ENCODE data around the gene EEIG1. TPM values are rescaled to one million over a fixed set of nuclear protein-coding genes. Genes with fewer than 3 reads are reported as not detected.

The EEIG1 gene
- total RNA-seq, 1 experiment from 2014 or later: 52.3 TPM

GRCh38 chr9:127991757-127992274, 11.0 kb upstream of the EEIG1 start:
- Histone ChIP-seq H3T11ph (ENCODE audit: low read length) (no peak overlapping the region), H2BK20ac (ENCODE audit: low read depth, low read length, poor library complexity, severe bottlenecking) (no peak overlapping the region), H3K79me1 (ENCODE audit: insufficient read depth, low read depth, low read length, poor library complexity, severe bottlenecking) (no peaks in the 10 kb centered on the region), H2AK5ac (ENCODE audit: insufficient read length, low read length) (no peak overlapping the region), H4K91ac (ENCODE audit: insufficient read length, low read depth, low read length) (no peak overlapping the region), H3K4me1 (ENCODE audit: insufficient read depth, low read length) (no peaks in the 10 kb centered on the region), H3K4me2 (ENCODE audit: insufficient read depth, insufficient read length, low read length) (no peak overlapping the region), H3K14ac (ENCODE audit: insufficient read depth, low read length) (no peak overlapping the region), H4K5ac (ENCODE audit: insufficient read length, low read depth, low read length) (no peak overlapping the region), H2BK120ac (ENCODE audit: low read depth, low read length, poor library complexity, severe bottlenecking) (no peak overlapping the region), H3K79me2 (ENCODE audit: insufficient read depth, low read length) (no peaks in the 10 kb centered on the region), H2AFZ (ENCODE audit: low read length) (no peak overlapping the region), H4K20me1 (ENCODE audit: control insufficient read depth, insufficient read depth, insufficient read length) (no peaks in the 10 kb centered on the region), H2BK15ac (ENCODE audit: low read depth, low read length) (no peak overlapping the region), H2BK5ac (ENCODE audit: insufficient read length, low read length) (no peak overlapping the region), H3K4ac (ENCODE audit: low read depth, low read length) (no peak overlapping the region), H3K27me3 (ENCODE audit: insufficient read depth, low read length) (no peaks in the 10 kb centered on the region), H3K9me3 (ENCODE audit: control insufficient read depth, low read depth, low read length) (no peaks in the 10 kb centered on the region), H3K27ac (ENCODE audit: insufficient read length, low read depth, low read length) (no peak overlapping the region), H3K56ac (ENCODE audit: insufficient read length, low read depth, low read length) (no peak overlapping the region), H2BK12ac (ENCODE audit: insufficient read length, low read depth, low read length) (no peak overlapping the region), H3K9ac (ENCODE audit: extremely low read depth, insufficient read length, low read length) (no peak overlapping the region), H4K8ac (replicated peaks; ENCODE audit: insufficient read length, low read depth, low read length) (no peak overlapping the region), H3K23ac (ENCODE audit: insufficient read length, low read depth, low read length) (no peak overlapping the region), H3K23me2 (ENCODE audit: insufficient read length, low read depth, low read length, poor library complexity, severe bottlenecking) (no peaks in the 10 kb centered on the region), H3K18ac (ENCODE audit: insufficient read length, low read depth, low read length) (no peak overlapping the region)
- peaks cover 1% of the 10 kb centered on the region; the same call in 1 of the 2 replicates for H3K27me3 Mint-ChIP-seq (ENCODE audit: low read depth)
- no peak overlapping the region for H3K27ac Mint-ChIP-seq
- no peaks in the 10 kb centered on the region for H3K4me1 Mint-ChIP-seq
- no peaks in the 10 kb centered on the region for H3K9me3 Mint-ChIP-seq
- no CpG with 5 or more reads among the region's 3 CpGs for WGBS (ENCODE audit: extremely low coverage, insufficient read length, low lambda C conversion rate)
- H3K36me3 Mint-ChIP-seq (ENCODE audit: insufficient read depth in 1 of 3, low read depth in 3 of 3): no peaks in the 10 kb centered on the region
- H3K4me3 Mint-ChIP-seq: no peak overlapping the region
- DNase-seq: no peak
- TF ChIP-seq CTCF (conservative IDR thresholded peaks at IDR 0.05): no peak

All from H9 (cell line).